ENCODE data around the gene CASZ1.

DNA sequence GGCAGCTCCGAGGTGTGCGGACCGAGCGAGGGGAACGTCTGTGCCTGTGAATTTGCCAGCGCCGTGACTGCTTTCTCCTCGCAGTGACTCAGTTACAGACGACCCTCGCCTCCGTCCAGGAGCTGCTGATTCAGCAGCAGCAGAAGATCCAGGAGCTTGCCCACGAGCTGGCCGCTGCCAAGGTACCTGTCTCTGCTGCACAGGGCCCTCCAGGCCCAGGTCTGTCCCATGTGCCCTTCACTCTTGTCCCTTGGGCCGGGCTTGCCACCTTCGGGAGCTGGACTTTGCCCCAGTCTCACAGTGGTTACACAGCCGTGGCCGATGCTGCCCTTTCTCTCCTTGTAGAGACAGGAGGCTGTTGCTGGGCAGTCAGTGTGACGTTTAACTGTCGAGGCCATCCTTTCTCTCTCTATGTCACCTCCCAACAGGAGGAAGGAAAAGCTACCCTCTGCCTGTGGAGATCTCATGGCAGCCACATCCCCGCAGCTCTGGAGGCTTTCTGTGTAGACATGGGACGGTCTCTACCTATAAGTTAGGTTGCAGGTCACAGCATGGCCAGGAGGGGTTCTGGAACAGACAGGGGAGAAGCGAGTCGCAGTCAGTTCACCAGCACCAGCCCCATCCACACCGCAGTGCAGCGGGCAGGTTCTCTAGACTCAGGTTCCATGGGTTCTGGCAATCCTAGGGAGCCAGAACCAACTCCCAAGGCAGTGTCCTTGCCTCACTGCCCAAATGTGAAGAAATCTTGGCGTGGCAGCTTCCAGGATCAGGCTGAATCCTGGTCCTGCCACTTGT lies 172.0 kb downstream of the CASZ1 start:
- TF ChIP-seq GATA2 (IDR thresholded peaks at IDR 0.05; ENCODE audit: low read depth, low read length) (no peak), GATA3 (IDR thresholded peaks at IDR 0.05; ENCODE audit: low read depth, low read length) (no peak)

Data from SH-SY5Y (cell line).